Subcutaneous abdominal adipose tissue (tissue), 5 donors: Measurements from ENCODE around the gene PAN3.

Experiments
- H3K27ac ChIP-seq: one replicate; pipeline ENCODE4 v1.7.0; 2013; ENCODE audit warnings: low read depth, mild to moderate bottlenecking, inconsistent platforms, low read length, moderate library complexity
- H3K27me3 ChIP-seq, 5 donors: one replicate each; pipeline ENCODE4 v1.7.0; 2013; ENCODE audit warnings: low read length in 5 of 5, inconsistent platforms in 1 of 5; ENCODE audit not compliant: control insufficient read depth in 5 of 5, insufficient read depth in 4 of 5
- H3K36me3 ChIP-seq, 5 donors: one replicate each; pipeline ENCODE4 v1.7.0; 2013; ENCODE audit warnings: low read length in 5 of 5; ENCODE audit not compliant: control insufficient read depth in 5 of 5, insufficient read depth in 5 of 5
- H3K4me1 ChIP-seq, 5 donors: one replicate each; pipeline ENCODE4 v1.7.0; 2013; ENCODE audit warnings: low read length in 5 of 5, mild to moderate bottlenecking in 3 of 5, moderate library complexity in 1 of 5; ENCODE audit not compliant: control insufficient read depth in 5 of 5, insufficient read depth in 5 of 5
- H3K4me3 ChIP-seq, 5 donors: one replicate each; pipeline ENCODE4 v1.7.0; 2013; ENCODE audit warnings: low read length in 5 of 5, low read depth in 1 of 5
- H3K9ac ChIP-seq, 5 donors: one replicate each; pipeline ENCODE4 v1.7.0; 2013; ENCODE audit warnings: low read length in 5 of 5, mild to moderate bottlenecking in 4 of 5, moderate library complexity in 3 of 5
- H3K9me3 ChIP-seq, 5 donors: one replicate each; pipeline ENCODE4 v1.7.0; 2013; ENCODE audit warnings: low read length in 5 of 5; ENCODE audit not compliant: control insufficient read depth in 5 of 5
- donor health status: healthy.
- donor health status: healthy.
- donor health status: healthy.
- donor health status: healthy.
- donor health status: healthy.

The PAN3 gene

DNA sequence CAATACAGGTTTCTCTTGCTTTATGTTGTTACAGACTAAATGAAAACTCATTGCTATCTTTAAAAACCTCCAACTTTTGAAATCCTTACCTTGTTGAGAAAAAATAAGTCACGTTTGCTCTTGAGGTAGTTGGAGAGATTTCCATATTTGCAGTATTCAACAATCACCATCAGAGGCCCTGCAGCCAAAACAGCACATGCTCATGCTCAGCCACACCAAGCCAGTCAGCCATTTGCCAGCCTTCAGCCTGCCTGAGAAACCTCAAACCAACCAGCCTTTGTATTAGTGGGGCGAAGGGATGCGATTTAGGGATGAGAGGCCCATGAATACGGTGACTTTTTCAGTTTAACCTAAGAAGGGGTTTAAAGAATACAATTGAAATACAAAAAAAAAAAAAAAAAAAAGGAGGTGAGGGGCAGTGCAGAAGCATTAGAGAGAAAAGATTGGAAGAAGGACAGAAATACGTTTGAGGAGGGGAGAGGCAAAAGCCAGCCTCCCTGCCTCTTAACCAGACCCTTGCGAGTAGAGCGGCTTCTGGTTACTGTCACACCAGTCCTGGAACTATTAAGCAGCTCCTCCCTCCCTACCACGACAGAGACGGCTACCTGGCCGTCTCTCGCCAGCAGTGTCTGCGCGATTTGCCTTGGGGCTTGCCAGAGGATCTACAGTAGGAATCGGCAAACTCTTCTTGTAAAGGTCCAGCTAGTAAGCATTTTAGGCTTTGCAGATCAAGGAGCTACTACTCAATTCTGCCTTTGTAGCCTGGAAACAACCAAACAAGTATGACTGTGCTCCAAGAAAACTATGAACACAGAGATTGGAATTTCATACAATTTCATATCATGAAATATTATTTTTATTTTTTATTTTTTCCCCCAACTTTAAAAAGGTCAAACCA is 189.3 kb downstream of the PAN3 start:
- Histone ChIP-seq H3K4me3 (no peak overlapping the region), H3K9ac (no peak overlapping the region), H3K36me3 (peaks cover 0 to 6% (median 0%) of the 10 kb centered on the region in 5 donors), H3K27me3 (peaks cover 0 to 3% (median 0%) of the 10 kb centered on the region in 5 donors), H3K9me3 (no peaks in the 10 kb centered on the region), H3K4me1 (peaks cover 4 to 31% (median 11%) of the 10 kb centered on the region in 5 donors), H3K27ac (no peak overlapping the region)

DNA sequence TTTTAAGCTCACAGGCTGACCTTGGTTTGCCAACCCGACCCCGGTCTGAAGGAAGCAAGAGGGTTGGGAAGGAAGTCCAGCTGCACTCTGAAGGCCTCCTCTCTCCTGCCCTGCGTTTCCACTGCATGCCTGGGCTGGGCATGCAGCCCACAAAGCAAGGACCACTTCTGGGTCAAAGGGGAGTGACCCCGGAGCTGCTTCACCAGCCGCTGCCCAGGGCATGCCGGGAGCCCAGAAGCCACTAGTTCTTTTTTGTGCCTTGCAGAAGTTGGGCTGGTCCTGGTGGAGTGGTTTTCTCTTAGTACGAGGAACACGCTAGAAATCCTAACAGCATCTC is 189.9 kb downstream of the PAN3 start:
- H3K9me3 ChIP-seq = no peaks in the 10 kb centered on the region
- H3K4me1 ChIP-seq = peaks cover 4 to 31% (median 11%) of the 10 kb centered on the region in 5 donors
- peaks cover 0 to 3% (median 0%) of the 10 kb centered on the region in 5 donors for H3K27me3 ChIP-seq
- H3K9ac ChIP-seq = no peak overlapping the region
- no peak overlapping the region for H3K4me3 ChIP-seq
- H3K36me3 ChIP-seq = peaks cover 0 to 9% (median 0%) of the 10 kb centered on the region in 5 donors
- H3K27ac ChIP-seq = no peak overlapping the region

DNA sequence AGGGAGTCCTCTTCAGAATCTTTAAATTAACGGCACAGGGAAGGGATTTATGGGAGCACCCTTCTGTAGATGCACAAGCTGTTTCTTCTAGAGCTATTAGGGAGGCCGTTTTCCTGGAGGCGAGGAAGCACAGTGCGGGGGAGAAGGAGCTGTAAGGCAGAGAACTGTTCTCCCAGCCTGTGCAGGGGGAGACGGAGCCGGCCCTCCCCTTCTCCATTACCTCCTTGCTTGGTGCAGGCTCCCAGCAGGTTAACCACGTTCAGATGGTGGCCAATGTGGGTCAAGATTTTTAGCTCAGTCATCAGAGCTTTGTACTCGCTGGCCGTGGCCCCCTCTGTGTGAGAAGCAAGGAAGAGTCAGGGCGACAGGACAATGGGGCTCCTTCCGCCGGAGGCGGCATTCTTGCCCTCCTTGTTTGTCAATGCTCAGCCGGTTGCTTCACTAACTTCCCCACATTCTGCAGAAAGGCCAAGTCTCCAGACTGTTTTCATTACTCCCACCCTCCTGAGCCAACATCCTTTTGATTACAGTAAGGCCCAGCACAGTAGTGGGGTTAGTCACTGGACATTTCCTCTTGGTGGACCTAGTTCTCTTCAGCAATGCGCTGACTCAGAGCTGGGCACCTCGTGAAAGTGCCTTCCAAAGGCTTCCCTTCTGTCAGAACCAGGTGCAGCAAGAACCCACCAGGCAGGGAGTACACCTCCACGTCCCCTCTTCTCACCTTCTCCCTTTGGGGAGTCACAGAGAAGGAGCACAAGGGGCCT is 191.2 kb downstream of the PAN3 start:
- H3K27ac ChIP-seq = no peak overlapping the region
- no peak overlapping the region for H3K4me3 ChIP-seq
- peaks cover 4 to 31% (median 7%) of the 10 kb centered on the region in 5 donors for H3K4me1 ChIP-seq
- H3K9ac ChIP-seq = no peak overlapping the region
- H3K9me3 ChIP-seq = no peaks in the 10 kb centered on the region
- H3K36me3 ChIP-seq = peaks cover 0 to 14% (median 0%) of the 10 kb centered on the region in 5 donors
- peaks cover 0 to 3% (median 0%) of the 10 kb centered on the region in 5 donors for H3K27me3 ChIP-seq

DNA sequence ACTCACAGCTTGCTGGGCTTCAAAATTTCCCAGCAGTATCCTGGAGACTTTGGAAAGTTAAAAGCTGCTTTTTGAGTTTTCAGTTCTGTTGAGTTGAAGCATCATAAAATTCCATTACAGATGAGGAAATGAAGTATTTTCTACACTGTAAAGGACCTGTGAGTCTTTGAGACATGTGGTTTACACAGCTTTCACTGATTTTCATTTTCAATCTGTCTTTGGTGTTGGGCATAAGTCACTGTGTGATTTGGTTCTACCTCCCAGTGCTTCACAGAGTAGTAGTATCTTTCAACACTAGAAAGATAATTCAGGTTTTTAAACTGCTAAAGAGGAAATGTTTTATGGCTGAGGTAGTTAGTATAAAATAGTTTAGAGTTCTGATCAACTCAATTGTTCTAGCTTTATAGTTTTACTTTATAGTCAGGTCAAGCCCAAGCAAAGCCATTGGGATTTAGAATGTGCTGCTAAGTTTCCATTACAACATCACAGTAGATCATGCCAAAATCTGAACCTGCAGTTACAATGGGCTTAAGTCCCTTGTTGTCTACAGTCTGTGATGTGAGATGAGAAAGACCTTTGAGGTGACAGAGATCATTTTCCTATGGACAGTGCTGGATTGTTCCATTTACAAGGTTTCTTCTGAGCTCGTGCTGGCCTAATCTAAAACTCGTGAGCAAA is 195.0 kb downstream of the PAN3 start:
- peaks cover 0 to 51% (median 9%) of the 10 kb centered on the region in 5 donors for H3K4me1 ChIP-seq
- H3K9me3 ChIP-seq = no peaks in the 10 kb centered on the region
- peaks cover 0 to 14% (median 0%) of the 10 kb centered on the region in 5 donors for H3K36me3 ChIP-seq
- H3K4me3 ChIP-seq = no peak overlapping the region
- H3K9ac ChIP-seq = no peak overlapping the region
- H3K27me3 ChIP-seq = peaks cover 0 to 2% (median under 1%) of the 10 kb centered on the region in 5 donors
- no peak overlapping the region for H3K27ac ChIP-seq

DNA sequence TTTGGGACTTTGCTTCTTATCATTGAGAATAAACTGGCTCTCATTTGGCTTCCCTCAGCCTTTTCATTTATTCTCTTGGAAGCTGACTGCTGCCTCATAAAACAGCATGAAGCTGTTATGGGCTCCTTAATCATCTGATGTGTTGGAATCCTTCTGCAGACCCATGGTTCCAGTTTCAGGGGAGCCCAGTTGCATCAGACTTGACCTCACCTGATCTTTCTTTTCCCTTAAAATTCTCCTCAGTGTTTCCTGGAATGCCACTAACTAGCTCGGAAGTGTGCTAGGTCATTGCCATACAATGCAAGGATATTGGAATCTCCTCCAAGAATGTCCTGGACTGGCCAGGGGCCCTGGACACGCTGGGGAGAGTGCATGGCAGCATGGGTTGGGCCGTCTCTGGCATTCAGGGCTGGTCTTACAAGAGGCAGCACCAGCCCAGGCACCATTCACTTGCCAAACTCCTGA is 197.9 kb downstream of the PAN3 start:
- Histone ChIP-seq H3K27me3 (peaks cover 0 to 2% (median 0%) of the 10 kb centered on the region in 5 donors), H3K36me3 (peaks cover 0 to 14% (median 0%) of the 10 kb centered on the region in 5 donors), H3K27ac (no peak overlapping the region)

DNA sequence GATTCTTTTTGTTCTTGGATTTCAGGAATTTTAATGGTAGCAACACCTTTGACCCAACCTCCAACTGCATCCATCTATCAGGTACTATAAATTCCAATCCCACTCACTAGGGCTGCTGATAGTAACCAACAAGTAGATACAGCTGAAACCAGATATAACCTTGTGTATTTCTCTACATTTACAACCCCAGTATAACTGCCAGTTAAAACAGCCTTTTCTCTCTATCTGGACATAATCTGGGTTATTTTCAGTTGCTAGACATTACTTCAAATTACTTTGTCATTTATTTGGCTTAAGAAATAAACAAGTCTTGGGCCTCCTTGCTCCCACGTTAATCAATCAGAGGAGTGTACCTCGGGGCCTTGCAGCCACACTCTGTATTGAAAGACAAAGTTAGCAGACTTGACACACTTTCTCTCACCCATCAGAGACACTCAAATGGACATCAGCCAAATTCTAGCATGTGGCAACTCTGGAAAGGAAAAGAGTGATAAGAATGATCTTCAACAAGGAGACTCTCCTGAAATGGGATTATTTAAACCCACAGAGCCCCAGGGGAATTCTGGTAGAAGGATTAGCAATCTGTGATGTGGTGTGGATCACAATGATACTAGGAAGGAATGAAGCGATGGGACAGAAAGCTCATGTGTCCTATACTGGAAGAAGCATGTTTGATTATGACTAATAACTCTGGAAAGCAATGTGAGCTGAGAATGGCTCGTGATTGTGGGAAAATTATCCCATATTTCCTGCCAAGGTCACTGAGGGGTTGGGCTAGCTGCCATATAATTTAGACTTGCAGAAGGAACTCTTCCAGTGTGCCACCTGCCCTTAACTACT is 199.0 kb downstream of the PAN3 start:
- peaks cover 3 to 48% (median 14%) of the 10 kb centered on the region in 5 donors for H3K4me1 ChIP-seq
- H3K27ac ChIP-seq = peak overlapping the region; percentile 44
- no peaks in the 10 kb centered on the region for H3K9me3 ChIP-seq

More for the DNA sequence above, 197.9 kb downstream of the PAN3 start:
- Histone ChIP-seq H3K4me1 (peaks cover 3 to 48% (median 14%) of the 10 kb centered on the region in 5 donors), H3K9me3 (no peaks in the 10 kb centered on the region), H3K4me3 (no peak overlapping the region), H3K9ac (no peak overlapping the region)

DNA sequence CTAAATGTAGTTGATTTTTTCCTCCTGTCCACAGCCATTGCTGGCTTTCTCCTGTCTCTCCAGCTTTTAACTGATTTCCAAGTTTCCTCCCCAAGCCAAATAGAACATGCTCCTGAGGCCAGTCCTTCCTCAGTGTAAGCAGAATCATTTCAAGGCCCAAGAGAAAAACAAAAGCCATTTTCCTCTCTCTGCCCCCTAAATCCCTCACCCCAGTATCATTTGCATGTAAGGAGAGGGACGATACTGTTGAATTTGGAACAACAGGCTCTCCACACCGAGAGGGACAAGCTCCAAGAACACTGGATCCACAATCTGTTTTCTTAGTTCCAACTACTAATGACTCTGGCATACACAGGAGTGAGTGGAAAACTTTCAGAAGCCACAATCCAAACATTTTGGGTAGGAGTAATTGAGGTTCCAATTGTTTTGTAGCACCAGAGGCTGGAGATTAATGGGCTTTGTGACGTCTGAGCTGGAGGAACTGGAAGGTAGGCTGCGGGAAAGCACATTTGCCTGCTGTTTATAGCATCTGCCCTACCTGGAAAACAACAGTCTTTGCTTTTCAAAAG is 199.7 kb downstream of the PAN3 start:
- H3K36me3 ChIP-seq = peaks cover 0 to 7% (median 0%) of the 10 kb centered on the region in 5 donors
- H3K4me1 ChIP-seq = peaks cover 3 to 48% (median 14%) of the 10 kb centered on the region in 5 donors
- no peaks in the 10 kb centered on the region for H3K9me3 ChIP-seq
- H3K4me3 ChIP-seq = no peak overlapping the region
- H3K27ac ChIP-seq = peak overlapping the region; percentile 44
- H3K9ac ChIP-seq = peak overlapping the region in 1 of 5 donors; percentile 40
- peaks cover 0 to 2% (median 0%) of the 10 kb centered on the region in 5 donors for H3K27me3 ChIP-seq

More for the DNA sequence above, 199.0 kb downstream of the PAN3 start:
- no peak overlapping the region for H3K9ac ChIP-seq
- no peak overlapping the region for H3K4me3 ChIP-seq
- H3K27me3 ChIP-seq = peaks cover 0 to 2% (median 0%) of the 10 kb centered on the region in 5 donors
- H3K36me3 ChIP-seq = peaks cover 0 to 10% (median 0%) of the 10 kb centered on the region in 5 donors

DNA sequence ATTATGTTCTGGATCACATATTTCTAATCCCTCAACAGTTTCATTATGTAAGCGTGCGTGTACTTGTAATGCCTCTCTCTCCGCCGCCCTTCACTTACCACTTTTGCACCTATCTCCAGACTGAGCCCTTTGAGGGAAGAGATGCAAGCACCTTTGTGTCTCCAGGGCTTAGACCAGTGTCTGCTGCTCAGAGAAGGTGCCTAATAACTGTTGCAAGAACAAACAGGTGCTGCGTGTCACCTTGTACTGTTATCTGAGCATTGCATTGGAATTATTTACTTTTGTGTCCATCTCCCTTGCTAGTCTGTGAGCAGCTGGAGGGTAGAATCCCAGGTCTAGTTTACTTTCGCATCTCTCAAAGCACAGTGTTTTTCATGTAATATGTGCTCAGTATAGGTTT is 200.4 kb downstream of the PAN3 start:
- H3K4me1 ChIP-seq = peaks cover 3 to 48% (median 14%) of the 10 kb centered on the region in 5 donors
- H3K27ac ChIP-seq = no peak overlapping the region
- peaks cover 0 to 2% (median 0%) of the 10 kb centered on the region in 5 donors for H3K27me3 ChIP-seq
- H3K4me3 ChIP-seq = no peak overlapping the region
- peaks cover 0 to 1% (median 0%) of the 10 kb centered on the region in 5 donors for H3K36me3 ChIP-seq
- H3K9me3 ChIP-seq = no peaks in the 10 kb centered on the region
- no peak overlapping the region for H3K9ac ChIP-seq
